Spleen (tissue), 11 donors: ENCODE measurements around the gene NEDD9. TPM values are rescaled to one million over a fixed set of nuclear protein-coding genes. Genes with fewer than 3 reads are reported as not detected.

Experiments used
- DNase-seq: peaks from one replicate; pipeline ENCODE4 v3.0.0-alpha.2; 2020
- H3K27ac ChIP-seq, 8 donors: fragments of 200-600 bp; sonication (generic) in 7 of 8; 1 replicate in 4 of 8; 2 replicates in 4 of 8; pipeline versions ENCODE4 v1.5.0 to v1.8.0; 2016 to 2021; ENCODE audit warnings: inconsistent platforms in 4 of 8, mild to moderate bottlenecking in 4 of 8, moderate library complexity in 1 of 8
- H3K27me3 ChIP-seq, 7 donors: fragments of 200-600 bp; sonication (generic) in 6 of 7; replicated peaks in 1 of 7; 1 replicate in 4 of 7; 2 replicates in 3 of 7; pipeline versions ENCODE4 v1.5.0 to v1.8.0; 2016 to 2021; ENCODE audit warnings: inconsistent platforms in 3 of 7, mild to moderate bottlenecking in 1 of 7
- H3K36me3 ChIP-seq, 6 donors: fragments of 200-600 bp; sonication (generic) in 5 of 6; 1 replicate in 4 of 6; 2 replicates in 2 of 6; pipeline versions ENCODE4 v1.5.0 to v1.8.0; 2016 to 2021; ENCODE audit warnings: inconsistent platforms in 2 of 6
- H3K4me1 ChIP-seq, 6 donors: fragments of 200-600 bp; sonication (generic) in 5 of 6; 1 replicate in 3 of 6; 2 replicates in 3 of 6; pipeline versions ENCODE4 v1.5.0 to v1.8.0; 2016 to 2021; ENCODE audit warnings: inconsistent platforms in 3 of 6
- H3K4me3 ChIP-seq, 8 donors: fragments of 200-600 bp; sonication (generic) in 7 of 8; 1 replicate in 4 of 8; 2 replicates in 4 of 8; pipeline versions ENCODE4 v1.5.0 to v1.8.0; 2016 to 2021; ENCODE audit warnings: inconsistent platforms in 4 of 8, mild to moderate bottlenecking in 4 of 8, moderate library complexity in 2 of 8
- H3K9me3 ChIP-seq, 8 donors: fragments of 200-600 bp; sonication (generic) in 7 of 8; 1 replicate in 4 of 8; 2 replicates in 4 of 8; pipeline versions ENCODE4 v1.5.0 to v1.8.0; 2016 to 2021; ENCODE audit warnings: inconsistent platforms in 4 of 8
- CTCF ChIP-seq, 11 experiments: fragments of 200-600 bp in 7 of 11; fragments of 450-650 bp in 4 of 11; sonication (generic) in 4 of 11; IDR thresholded peaks in 8 of 11; conservative IDR thresholded peaks in 3 of 11; 1 replicate in 7 of 11; 2 replicates in 4 of 11; pipeline versions ENCODE4 v1.4.0 to v1.8.0; 2016 to 2021; ENCODE audit warnings: antibody characterized with exemption in 11 of 11, inconsistent platforms in 4 of 11, mild to moderate bottlenecking in 1 of 11
- POLR2A ChIP-seq, 3 donors: fragments of 450-650 bp; IDR thresholded peaks; one replicate each; pipeline ENCODE4 v1.5.1; 2017; ENCODE audit warnings: antibody characterized with exemption in 3 of 3, mild to moderate bottlenecking in 1 of 3
- POLR2AphosphoS5 ChIP-seq, 3 donors: sonication (generic); formaldehyde crosslinking; IDR thresholded peaks; one replicate each; pipeline ENCODE4 v1.5.1; 2017; ENCODE audit warnings: antibody characterized with exemption in 3 of 3
- WGBS, 5 donors: extraction: QIAGEN DNeasy Blood & Tissue Kit in 3 of 5; methylation state at CpG; one replicate each; pipeline versions ENCODE4 v1.1.5 to v1.1.7; 2013 to 2018; 5-methylcytosine and 5-hydroxymethylcytosine counted together
- intact Hi-C: fragments of 100-400 bp; cut with DNase I; formaldehyde crosslinking; loops from one replicate; pipeline ENCODE4 v1.15.0; 2023; ENCODE audit warnings: low total_unique reads
- polyA plus RNA-seq, 3 donors: library from polyadenylated mRNA; stranded (reverse); fragments of 200-250 nt; gene quantifications; one replicate each; pipeline ENCODE4 v1.2.1, GENCODE V29; 2013
- total RNA-seq, 7 donors: library from RNA; depleted of rRNA in 3 of 7; stranded (reverse); fragments of >200 nt in 3 of 7; fragmentation: NEBNext Ultra II Directional in 4 of 7; extraction: Animal tissue kit (Norgen Biotek cat#: 25700) in 4 of 7; gene quantifications; one replicate each; pipeline versions ENCODE4 v1.1.0 to v1.2.1, GENCODE V29; 2016 to 2021
- donor health status: healthy with polysubstance abuse.
- donor health status: DM: no; HTN: no; CAD: no; lungs with moderate emphysema.
- donor health status: DM: no; HTN: no; CAD: no.
- donor health status: Bipolar disorder and iron deficiency.
- donor health status: healthy.
- donor health status: DM: no; HTN: no; CAD: no.
- donor health status: DM: yes; HTN: yes; CAD: no.

NEDD9 gene
- total and polyA plus RNA-seq, 10 donors: 16.1 to 208 (median 115) TPM

- no peak for DNase-seq
- Histone ChIP-seq H3K4me3 (no peak overlapping the region), H3K4me1 (peaks cover 0 to 99% (median 33%) of the 10 kb centered on the region in 6 donors), H3K27ac (peak overlapping the region in 2 of 8 donors; percentile 12 to 40), H3K27me3 (no peaks in the 10 kb centered on the region), H3K9me3 (no peaks in the 10 kb centered on the region), H3K36me3 (peaks cover 0 to 96% (median 6%) of the 10 kb centered on the region in 6 donors)
- TF ChIP-seq POLR2A (IDR thresholded peaks at IDR 0.05) (no peak), POLR2AphosphoS5 (IDR thresholded peaks at IDR 0.05) (no peak), CTCF (IDR thresholded peaks at IDR 0.05 in 8 of 11, conservative IDR thresholded peaks at IDR 0.05 in 3 of 11) (no peak)
- WGBS, 5 donors: 61 to 62% (median 62%) methylated on average over 3 of the region's 3 CpGs
- intact Hi-C loops: no loop called here
Observed at GRCh38 chr6:11201015-11201414, 31.5 kb downstream of the NEDD9 start.

GRCh38 chr6:11200356-11200755 is 32.1 kb downstream of the NEDD9 start:
- Histone ChIP-seq H3K4me1 (peaks cover 1 to 99% (median 28%) of the 10 kb centered on the region in 6 donors), H3K27ac (peak overlapping the region in 2 of 8 donors; percentile 15 to 20), H3K9me3 (no peaks in the 10 kb centered on the region), H3K27me3 (no peaks in the 10 kb centered on the region), H3K4me3 (no peak overlapping the region), H3K36me3 (peaks cover 0 to 96% (median 6%) of the 10 kb centered on the region in 6 donors)
- DNase-seq: no peak
- no peak for TF ChIP-seq CTCF (IDR thresholded peaks at IDR 0.05 in 8 of 11, conservative IDR thresholded peaks at IDR 0.05 in 3 of 11)
- TF ChIP-seq POLR2A (IDR thresholded peaks at IDR 0.05): no peak
- no peak for TF ChIP-seq POLR2AphosphoS5 (IDR thresholded peaks at IDR 0.05)
- intact Hi-C loops: no loop called here
- 95 to 100% (median 98%) methylated on average over 1 of the region's 1 CpG for WGBS, 5 donors

GRCh38 chr6:11198663-11199603 is 33.5 kb downstream of the NEDD9 start:
- peak overlapping the region in 6 of 8 donors; percentile 0 to 63 (median 41) for H3K27ac ChIP-seq
- no peaks in the 10 kb centered on the region for H3K9me3 ChIP-seq
- H3K27me3 ChIP-seq: no peaks in the 10 kb centered on the region
- peaks cover 4 to 90% (median 28%) of the 10 kb centered on the region in 6 donors for H3K4me1 ChIP-seq
- intact Hi-C loops: no loop called here
- no peak for DNase-seq
- H3K4me3 ChIP-seq: no peak overlapping the region
- peaks cover 0 to 97% (median 6%) of the 10 kb centered on the region in 6 donors for H3K36me3 ChIP-seq
- WGBS, 5 donors: 43 to 62% (median 48%) methylated on average over 5 of the region's 5 CpGs
- TF ChIP-seq POLR2AphosphoS5 (IDR thresholded peaks at IDR 0.05) (peak in 1 of 3 donors; percentile 16), CTCF (IDR thresholded peaks at IDR 0.05 in 8 of 11, conservative IDR thresholded peaks at IDR 0.05 in 3 of 11) (no peak), POLR2A (IDR thresholded peaks at IDR 0.05) (no peak)

- peaks cover 0 to 97% (median 14%) of the 10 kb centered on the region in 6 donors for H3K36me3 ChIP-seq
- 95 to 98% (median 97%) methylated on average over 8 of the region's 8 CpGs for WGBS, 5 donors
- intact Hi-C loops: no loop called here
- H3K9me3 ChIP-seq: no peaks in the 10 kb centered on the region
- peaks cover 4 to 79% (median 25%) of the 10 kb centered on the region in 6 donors for H3K4me1 ChIP-seq
- H3K27me3 ChIP-seq: no peaks in the 10 kb centered on the region
- no peak overlapping the region for H3K4me3 ChIP-seq
- TF ChIP-seq POLR2AphosphoS5 (IDR thresholded peaks at IDR 0.05) (no peak), POLR2A (IDR thresholded peaks at IDR 0.05) (no peak), CTCF (IDR thresholded peaks at IDR 0.05 in 8 of 11, conservative IDR thresholded peaks at IDR 0.05 in 3 of 11) (no peak)
- no peak for DNase-seq
- peak overlapping the region; percentile 4 to 63 (median 38) for H3K27ac ChIP-seq
Observed at GRCh38 chr6:11197850-11198249, 34.6 kb downstream of the NEDD9 start.
